ENCODE measurements around the gene SNHG17. TPM values are rescaled to one million over a fixed set of nuclear protein-coding genes. Genes with fewer than 3 reads are reported as not detected.

Gene SNHG17
- total and polyA plus RNA-seq, 2 of the 4 experiments (the other 2 are of a cell fraction) = 5.4 to 38.2 TPM

- H3K9me3 ChIP-seq (ENCODE audit: control insufficient read depth, insufficient read depth, low read length) = no peaks in the 10 kb centered on the region
- TF ChIP-seq RFX5 (IDR thresholded peaks at IDR 0.05; ENCODE audit: low read depth, low read length) (no peak), USF2 (IDR thresholded peaks at IDR 0.05; ENCODE audit: low read depth, low read length) (no peak), FOS (IDR thresholded peaks at IDR 0.05; ENCODE audit: low read depth, low read length) (no peak), NFE2L2 (IDR thresholded peaks at IDR 0.05; ENCODE audit: low read depth, low read length) (no peak), MXI1 (IDR thresholded peaks at IDR 0.05; ENCODE audit: borderline replicate concordance, low read depth, low read length) (no peak), SMC3 (IDR thresholded peaks at IDR 0.05; ENCODE audit: low read depth, low read length) (no peak), BHLHE40 (IDR thresholded peaks at IDR 0.05; ENCODE audit: low read depth, low read length) (no peak), RAD21 (IDR thresholded peaks at IDR 0.05; ENCODE audit: low read length) (no peak), MAFK (IDR thresholded peaks at IDR 0.05; ENCODE audit: low read depth, low read length) (no peak), CTCF (conservative IDR thresholded peaks at IDR 0.05; ENCODE audit: low read depth, low read length) (no peak), RCOR1 (IDR thresholded peaks at IDR 0.05; ENCODE audit: insufficient replicate concordance, low read length) (no peak), CEBPB (IDR thresholded peaks at IDR 0.05; ENCODE audit: low read depth, low read length) (no peak), CHD1 (IDR thresholded peaks at IDR 0.05; ENCODE audit: low read depth, low read length) (no peak)
- in situ Hi-C loops (cut with MboI; ENCODE audit: low sequenced_read_pairs) (no loop called here), dilution Hi-C loops (cut with HindIII; ENCODE audit: low sequenced_read_pairs, unreplicated experiment) (no loop called here), intact Hi-C loops (cut with micrococcal nuclease) (no loop called here)
- H3K4me3 ChIP-seq (ENCODE audit: insufficient read depth, low read depth, low read length) = no peak overlapping the region
- no peaks in the 10 kb centered on the region for H3K27me3 ChIP-seq (ENCODE audit: control insufficient read depth, insufficient read depth, low read length)
- H3K27ac ChIP-seq (ENCODE audit: insufficient read depth, low read length) = no peak overlapping the region
- H3K9me1 ChIP-seq (ENCODE audit: insufficient read depth, low read length) = peaks cover 21% of the 10 kb centered on the region; the same call in 1 of the 2 replicates
- H2BK120ac ChIP-seq (ENCODE audit: low read depth, low read length) = no peak overlapping the region
- no peak overlapping the region for H2AFZ ChIP-seq (replicated peaks; ENCODE audit: low read length, poor library complexity)
- peaks cover 67% of the 10 kb centered on the region for H4K20me1 ChIP-seq (ENCODE audit: insufficient read depth, low read length)
- no peak overlapping the region for H4K5ac ChIP-seq (ENCODE audit: low read depth, low read length)
- peak overlapping the region; percentile 5; the same call in 1 of the 2 replicates for H3K23ac ChIP-seq (ENCODE audit: low read depth, low read length)
- BruUV-seq (replicated peaks) = no TSS peak
- H3K56ac ChIP-seq (ENCODE audit: extremely low read depth, insufficient read depth, low read length) = no peak overlapping the region
- no peak overlapping the region for H2BK5ac ChIP-seq (ENCODE audit: low read depth, low read length, poor library complexity, severe bottlenecking)
- ATAC-seq (ENCODE audit: low read depth) (no peak), DNase-seq (no peak)
- ChIA-PET CTCF (no interaction called here), POLR2A (ENCODE audit: unreplicated experiment) (interaction anchor here (0.6 kb wide), 1 partner anchor 251 kb away, joined by 3 read pairs; no protein-coding TSS in a partner anchor)
- 100% methylated on average over 2 of the region's 6 CpGs; no CpG with 5 or more reads in 1 of the 2 experiments for whole genome bisulfite sequencing, 2 experiments (ENCODE audit: extremely low coverage in 2 of 2, insufficient read length in 1 of 2)
- H4K8ac ChIP-seq (ENCODE audit: low read depth in 2 of 2, low read length in 2 of 2) = no peak overlapping the region
- no peak overlapping the region for H3K4me2 ChIP-seq (ENCODE audit: low read depth, low read length)
- no peak overlapping the region for H3K9ac ChIP-seq (ENCODE audit: low read depth, low read length)
- no peak overlapping the region for H2BK15ac ChIP-seq (ENCODE audit: low read depth, low read length)
- H2AK5ac ChIP-seq (ENCODE audit: low read depth, low read length) = no peak overlapping the region
- H2AK9ac ChIP-seq (replicated peaks; ENCODE audit: low read depth, low read length, poor library complexity) = no peak overlapping the region
- H3K4me1 ChIP-seq (ENCODE audit: control insufficient read depth, insufficient read depth, low read length) = peaks cover 8% of the 10 kb centered on the region
- peaks cover 12 to 70% of the 10 kb centered on the region in 2 experiments; a peak in 3 of 4 replicates for H3K79me1 ChIP-seq (ENCODE audit: low read depth in 1 of 2, low read length in 2 of 2)
- H3K4ac ChIP-seq (ENCODE audit: low read depth, low read length) = no peak overlapping the region
- no peak overlapping the region for H4K91ac ChIP-seq (ENCODE audit: insufficient read depth, low read depth, low read length)
- peaks cover 59% of the 10 kb centered on the region for H3K36me3 ChIP-seq (ENCODE audit: control insufficient read depth, insufficient read depth, low read length)
- H3K18ac ChIP-seq (ENCODE audit: low read depth, low read length) = no peak overlapping the region
- no peak overlapping the region for H3K14ac ChIP-seq (replicated peaks; ENCODE audit: low read depth, low read length)
- H2BK20ac ChIP-seq (ENCODE audit: low read depth, low read length) = no peak overlapping the region
Observed at GRCh38 chr20:38432292-38432691, 2.8 kb downstream of the SNHG17 start.
